Nephron progenitor cell (in vitro differentiated cells): Measurements from ENCODE around the gene CILP2.

Experiments used
- DNase-seq: peaks from one replicate; pipeline ENCODE4 v3.0.0; 2021
- H3K27ac Mint-ChIP-seq: 2 replicates; pipeline ENCODE4 v1.8.0; 2021; ENCODE audit warnings: mild to moderate bottlenecking, moderate library complexity, mixed read lengths
- H3K27me3 Mint-ChIP-seq: 2 replicates; pipeline ENCODE4 v1.8.0; 2021; ENCODE audit warnings: mild to moderate bottlenecking, low read depth, mixed read lengths; ENCODE audit not compliant: poor library complexity
- H3K36me3 Mint-ChIP-seq: 2 replicates; pipeline ENCODE4 v1.8.0; 2021; ENCODE audit warnings: low read depth, mixed read lengths
- H3K4me1 Mint-ChIP-seq: 2 replicates; pipeline ENCODE4 v1.8.0; 2021; ENCODE audit warnings: mixed read lengths
- H3K4me3 Mint-ChIP-seq: 2 replicates; pipeline ENCODE4 v1.8.0; 2021; ENCODE audit warnings: mild to moderate bottlenecking, moderate library complexity, mixed read lengths
- H3K9me3 Mint-ChIP-seq: 2 replicates; pipeline ENCODE4 v1.8.0; 2021; ENCODE audit warnings: mild to moderate bottlenecking, moderate library complexity, mixed read lengths
- CTCF ChIP-seq: fragments of 200-600 bp; sonication (generic); IDR thresholded peaks from 2 replicates; pipeline ENCODE4 v1.5.0; 2021; ENCODE audit warnings: antibody characterized with exemption

The CILP2 gene

GRCh38 chr19:19538061-19538784, at the start of gene CILP2:
Gene CILP2, plus strand, starts transcription at chr19:19538265. Its CDS starts 85 bp downstream, at chr19:19538350.
- no peak for TF ChIP-seq CTCF
- Mint-ChIP-seq H3K4me3 (peak within 1 kb of the TSS; percentile 79), H3K27me3 (peaks cover 20% of the 10 kb centered on the region), H3K27ac (no peak within 1 kb of the TSS), H3K4me1 (peaks cover 19% of the 10 kb centered on the region), H3K9me3 (no peaks in the 10 kb centered on the region), H3K36me3 (peaks cover 8% of the 10 kb centered on the region)
- peak; percentile 93 for DNase-seq

GRCh38 chr19:19488875-19489690, 49.0 kb upstream of the CILP2 start:
- H3K4me1 Mint-ChIP-seq = peaks cover 62% of the 10 kb centered on the region
- H3K4me3 Mint-ChIP-seq = peak overlapping the region; percentile 61
- H3K36me3 Mint-ChIP-seq = no peaks in the 10 kb centered on the region
- no peak for TF ChIP-seq CTCF
- DNase-seq = peak; percentile 76
- no peaks in the 10 kb centered on the region for H3K27me3 Mint-ChIP-seq
- peak overlapping the region; percentile 99 for H3K27ac Mint-ChIP-seq
- no peaks in the 10 kb centered on the region for H3K9me3 Mint-ChIP-seq

GRCh38 chr19:19489804-19490204, 48.3 kb upstream of the CILP2 start:
- no peak for DNase-seq
- peaks cover 3% of the 10 kb centered on the region for H3K36me3 Mint-ChIP-seq
- TF ChIP-seq CTCF = no peak
- H3K4me3 Mint-ChIP-seq = peak overlapping the region; percentile 61
- no peaks in the 10 kb centered on the region for H3K27me3 Mint-ChIP-seq
- no peaks in the 10 kb centered on the region for H3K9me3 Mint-ChIP-seq
- H3K4me1 Mint-ChIP-seq = peaks cover 58% of the 10 kb centered on the region
- H3K27ac Mint-ChIP-seq = peak overlapping the region; percentile 99

GRCh38 chr19:19490214-19490968, 47.7 kb upstream of the CILP2 start:
- peaks cover 6% of the 10 kb centered on the region for H3K36me3 Mint-ChIP-seq
- H3K27me3 Mint-ChIP-seq = no peaks in the 10 kb centered on the region
- H3K9me3 Mint-ChIP-seq = no peaks in the 10 kb centered on the region
- H3K27ac Mint-ChIP-seq = peak overlapping the region; percentile 99
- peak; percentile 82 for DNase-seq
- peaks cover 52% of the 10 kb centered on the region for H3K4me1 Mint-ChIP-seq
- peak; percentile 81 for TF ChIP-seq CTCF
- H3K4me3 Mint-ChIP-seq = no peak overlapping the region

- Mint-ChIP-seq H3K36me3 (peaks cover 6% of the 10 kb centered on the region), H3K27me3 (no peaks in the 10 kb centered on the region), H3K9me3 (no peaks in the 10 kb centered on the region), H3K4me3 (no peak overlapping the region), H3K27ac (no peak overlapping the region), H3K4me1 (peaks cover 41% of the 10 kb centered on the region)
- no peak for TF ChIP-seq CTCF
- no peak for DNase-seq
Observed at GRCh38 chr19:19491321-19492025, 46.6 kb upstream of the CILP2 start.
